Epithelial cell of esophagus (primary cell): ENCODE results near the gene SHANK2.
A peak's percentile ranks its signal among the peaks of the same experiment; 100 is the strongest.

Experiments used
- DNase-seq: peaks from one replicate; pipeline ENCODE4 v3.0.0; 2010; ENCODE audit warnings: low read depth
- H3K4me3 ChIP-seq: 2 replicates; pipeline ENCODE4 v1.5.1; 2011; ENCODE audit warnings: mild to moderate bottlenecking, low read length, control low read depth
- TF ChIP-seq, protein P1 (sequence below): IDR thresholded peaks from 2 replicates; pipeline ENCODE4 v1.5.1; 2011; ENCODE audit warnings: low read depth, mild to moderate bottlenecking, low read length, control low read depth, inconsistent platforms; ENCODE audit not compliant: insufficient read depth; ENCODE audit errors: missing control alignments

Gene SHANK2

GRCh38 chr11:71268706-71269321, 16.4 kb upstream of the SHANK2 start:
- TF ChIP-seq, protein P1, sequence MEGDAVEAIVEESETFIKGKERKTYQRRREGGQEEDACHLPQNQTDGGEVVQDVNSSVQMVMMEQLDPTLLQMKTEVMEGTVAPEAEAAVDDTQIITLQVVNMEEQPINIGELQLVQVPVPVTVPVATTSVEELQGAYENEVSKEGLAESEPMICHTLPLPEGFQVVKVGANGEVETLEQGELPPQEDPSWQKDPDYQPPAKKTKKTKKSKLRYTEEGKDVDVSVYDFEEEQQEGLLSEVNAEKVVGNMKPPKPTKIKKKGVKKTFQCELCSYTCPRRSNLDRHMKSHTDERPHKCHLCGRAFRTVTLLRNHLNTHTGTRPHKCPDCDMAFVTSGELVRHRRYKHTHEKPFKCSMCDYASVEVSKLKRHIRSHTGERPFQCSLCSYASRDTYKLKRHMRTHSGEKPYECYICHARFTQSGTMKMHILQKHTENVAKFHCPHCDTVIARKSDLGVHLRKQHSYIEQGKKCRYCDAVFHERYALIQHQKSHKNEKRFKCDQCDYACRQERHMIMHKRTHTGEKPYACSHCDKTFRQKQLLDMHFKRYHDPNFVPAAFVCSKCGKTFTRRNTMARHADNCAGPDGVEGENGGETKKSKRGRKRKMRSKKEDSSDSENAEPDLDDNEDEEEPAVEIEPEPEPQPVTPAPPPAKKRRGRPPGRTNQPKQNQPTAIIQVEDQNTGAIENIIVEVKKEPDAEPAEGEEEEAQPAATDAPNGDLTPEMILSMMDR: no peak
- H3K4me3 ChIP-seq: no peak overlapping the region
- no peak for DNase-seq

GRCh38 chr11:71267807-71268421, 15.5 kb upstream of the SHANK2 start:
- no peak for DNase-seq
- no peak overlapping the region for H3K4me3 ChIP-seq
- TF ChIP-seq, protein P1: no peak

DNA sequence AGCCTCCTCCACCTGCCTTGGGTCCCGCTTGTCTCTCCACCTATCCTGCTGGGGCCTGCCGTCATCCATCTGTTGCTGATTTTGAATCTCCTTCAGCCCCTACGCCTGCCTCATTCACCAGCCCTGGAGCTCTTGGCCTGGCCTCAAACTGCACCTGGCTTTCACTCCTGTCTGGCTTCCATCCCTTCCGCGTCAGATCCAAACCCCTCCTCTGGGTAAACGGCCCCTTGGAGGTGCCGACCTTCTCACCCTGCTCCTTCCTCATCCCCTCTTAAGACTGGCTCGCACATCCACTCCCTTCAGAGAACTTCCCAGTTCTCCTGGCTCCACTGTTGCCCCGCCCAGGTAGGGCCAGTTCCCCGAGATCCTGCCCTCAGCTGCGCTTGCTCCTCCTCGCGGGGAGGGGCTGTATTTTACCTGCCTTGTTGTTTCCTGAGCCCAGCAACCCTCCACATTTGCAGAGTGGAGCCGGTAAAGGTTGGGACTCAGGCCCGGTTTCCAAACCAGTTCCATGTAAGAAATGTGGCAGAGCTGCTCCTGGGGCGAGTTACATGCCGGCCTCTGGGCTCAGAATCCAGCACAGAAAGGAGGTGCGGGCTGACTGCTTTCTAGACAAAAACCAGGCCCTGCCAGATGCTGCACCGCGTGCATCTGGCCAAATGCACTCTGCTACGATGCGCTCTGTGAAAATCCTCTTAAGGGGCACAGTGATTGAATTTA, 13.9 kb upstream of the SHANK2 start:
- TF ChIP-seq, protein P1: peak; percentile 36
- DNase-seq: peak; percentile 55
- no peak overlapping the region for H3K4me3 ChIP-seq

GRCh38 chr11:71265559-71266092, 13.2 kb upstream of the SHANK2 start:
- TF ChIP-seq, protein P1: no peak
- H3K4me3 ChIP-seq: no peak overlapping the region
- DNase-seq: no peak

DNA sequence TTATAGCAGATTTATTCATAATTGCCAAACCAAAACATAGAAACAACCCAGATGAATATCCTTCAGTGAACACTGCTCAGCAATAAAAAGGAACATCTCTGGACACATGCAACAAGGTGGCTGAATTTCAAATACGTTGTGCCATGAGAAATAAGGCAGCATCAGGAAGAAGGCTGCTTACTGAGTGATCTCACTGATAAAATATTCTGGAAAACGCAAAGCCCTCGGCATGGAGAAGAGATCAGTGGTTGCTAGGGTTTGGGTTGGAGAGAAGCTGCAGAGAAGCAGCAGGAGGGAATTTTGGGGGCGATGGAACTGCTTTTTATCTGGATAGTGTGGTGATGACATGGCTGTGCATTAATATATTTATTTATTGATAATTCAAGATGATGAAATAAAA, 11.0 kb upstream of the SHANK2 start:
- H3K4me3 ChIP-seq: no peak overlapping the region
- TF ChIP-seq, protein P1: no peak
- no peak for DNase-seq

- no peak for DNase-seq
- TF ChIP-seq, protein P1: peak; percentile 2
- no peak overlapping the region for H3K4me3 ChIP-seq
Measured at GRCh38 chr11:71255800-71256479, 3.6 kb upstream of the SHANK2 start.
